ENCODE data around the gene CDK17.

Gene CDK17

DNA sequence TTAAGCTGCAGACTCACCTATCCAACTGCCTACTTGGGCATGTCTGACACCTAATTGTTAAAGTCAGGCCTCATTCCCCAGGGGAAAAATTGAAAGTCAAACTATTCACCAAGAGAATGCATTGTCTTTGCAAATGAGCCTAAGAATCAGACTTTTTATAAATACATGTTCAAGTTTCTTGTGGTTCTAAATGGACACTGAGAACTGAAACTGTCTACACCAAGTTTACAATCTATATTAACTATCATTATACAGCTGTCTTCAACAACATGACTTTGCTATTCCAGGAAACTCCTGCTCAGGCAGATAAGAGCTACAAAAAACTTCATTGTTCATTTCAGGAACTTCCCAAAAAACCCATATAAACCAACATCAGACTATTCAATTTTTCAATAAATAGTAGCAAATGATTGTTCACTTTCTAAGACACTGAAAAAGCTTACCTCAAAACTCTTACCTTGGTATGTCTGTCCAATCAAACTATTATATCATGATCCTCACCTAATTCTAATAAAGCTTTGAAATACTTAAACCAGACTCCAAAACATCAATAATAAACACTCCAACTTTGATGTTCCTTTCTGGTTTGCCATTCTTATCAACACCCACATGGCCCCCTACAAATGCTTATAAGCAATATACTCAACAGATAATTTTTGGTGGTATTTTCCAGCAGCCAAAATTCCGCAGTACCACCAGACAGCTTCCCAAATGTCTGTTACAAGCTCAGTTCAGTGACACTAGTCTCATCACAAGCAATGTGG, 24.2 kb downstream of the CDK17 start:
- TF ChIP-seq, protein P1, sequence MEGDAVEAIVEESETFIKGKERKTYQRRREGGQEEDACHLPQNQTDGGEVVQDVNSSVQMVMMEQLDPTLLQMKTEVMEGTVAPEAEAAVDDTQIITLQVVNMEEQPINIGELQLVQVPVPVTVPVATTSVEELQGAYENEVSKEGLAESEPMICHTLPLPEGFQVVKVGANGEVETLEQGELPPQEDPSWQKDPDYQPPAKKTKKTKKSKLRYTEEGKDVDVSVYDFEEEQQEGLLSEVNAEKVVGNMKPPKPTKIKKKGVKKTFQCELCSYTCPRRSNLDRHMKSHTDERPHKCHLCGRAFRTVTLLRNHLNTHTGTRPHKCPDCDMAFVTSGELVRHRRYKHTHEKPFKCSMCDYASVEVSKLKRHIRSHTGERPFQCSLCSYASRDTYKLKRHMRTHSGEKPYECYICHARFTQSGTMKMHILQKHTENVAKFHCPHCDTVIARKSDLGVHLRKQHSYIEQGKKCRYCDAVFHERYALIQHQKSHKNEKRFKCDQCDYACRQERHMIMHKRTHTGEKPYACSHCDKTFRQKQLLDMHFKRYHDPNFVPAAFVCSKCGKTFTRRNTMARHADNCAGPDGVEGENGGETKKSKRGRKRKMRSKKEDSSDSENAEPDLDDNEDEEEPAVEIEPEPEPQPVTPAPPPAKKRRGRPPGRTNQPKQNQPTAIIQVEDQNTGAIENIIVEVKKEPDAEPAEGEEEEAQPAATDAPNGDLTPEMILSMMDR (IDR thresholded peaks at IDR 0.05; ENCODE audit: low read depth, low read length, missing control alignments) = no peak
- H3K4me3 ChIP-seq (ENCODE audit: low read depth, low read length) = no peak overlapping the region; the same call in 1 of the 2 replicates
- no peak for DNase-seq (ENCODE audit: low read depth)

DNA sequence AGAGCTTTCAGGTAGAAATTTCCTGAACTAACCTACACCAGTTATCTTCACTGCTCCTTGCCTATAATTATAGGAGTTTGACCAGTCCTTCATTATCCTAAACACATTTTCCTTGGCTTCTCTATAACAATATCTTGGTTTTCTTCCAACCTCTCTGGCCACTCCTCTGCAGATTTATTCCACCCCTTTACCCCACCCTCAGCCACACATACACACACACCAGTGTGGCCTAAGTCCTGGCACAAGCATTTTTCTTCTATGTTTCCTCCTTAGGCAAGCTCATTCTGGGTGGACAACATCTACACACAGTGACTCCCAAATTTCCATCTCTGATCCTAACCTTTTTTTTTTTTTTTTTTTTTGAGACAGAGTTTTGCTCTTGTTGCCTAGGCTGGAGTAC, 25.1 kb downstream of the CDK17 start:
- no peak for DNase-seq (ENCODE audit: low read depth)
- TF ChIP-seq, protein P1 (IDR thresholded peaks at IDR 0.05; ENCODE audit: low read depth, low read length, missing control alignments) = no peak

DNA sequence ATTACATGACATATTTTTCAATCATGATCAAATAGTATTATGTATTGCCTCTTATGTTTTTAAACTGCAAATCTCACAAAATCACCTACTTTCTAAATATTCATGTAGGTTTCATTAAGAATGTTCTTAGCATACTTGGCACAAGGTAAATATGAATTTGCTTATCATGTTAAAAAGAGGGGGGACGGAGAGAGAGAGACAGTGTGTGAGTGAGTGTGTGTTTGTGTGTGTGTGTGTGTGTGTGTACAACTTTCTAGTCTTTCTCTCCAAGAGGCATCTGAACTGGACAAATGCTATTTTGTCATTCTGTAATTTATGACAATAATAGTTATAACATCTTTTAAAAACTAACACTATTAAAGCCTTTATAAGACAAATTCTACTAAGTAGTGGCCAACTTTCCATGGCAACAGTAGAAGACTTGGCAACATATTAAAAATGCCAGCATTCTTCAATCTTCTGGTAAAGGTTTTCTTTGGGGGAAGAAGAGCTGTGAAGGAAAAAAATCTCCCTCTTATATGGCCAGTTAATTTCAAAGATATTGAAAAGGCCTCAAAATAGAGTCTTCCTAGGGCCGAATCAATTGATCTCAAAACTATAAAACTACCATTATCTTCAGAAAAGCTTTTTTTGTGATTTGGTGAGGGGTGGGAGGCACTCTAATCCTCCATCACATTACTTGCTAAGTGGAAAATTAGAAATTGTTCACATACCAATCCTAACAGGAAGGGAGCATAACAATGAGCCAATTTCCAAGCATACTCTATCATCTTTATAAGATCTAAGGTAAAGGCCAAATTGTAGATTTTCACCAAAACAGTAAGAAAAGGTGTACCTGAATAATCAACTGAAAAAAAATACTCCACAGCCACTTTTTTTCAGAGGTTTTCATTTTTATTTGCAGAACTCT, 28.2 kb downstream of the CDK17 start:
- no peak overlapping the region for H3K4me3 ChIP-seq (ENCODE audit: low read depth, low read length)
- TF ChIP-seq, protein P1 (IDR thresholded peaks at IDR 0.05; ENCODE audit: low read depth, low read length, missing control alignments) = no peak
- DNase-seq (ENCODE audit: low read depth) = no peak

More for the DNA sequence above, 25.1 kb downstream of the CDK17 start:
- no peak overlapping the region for H3K4me3 ChIP-seq (ENCODE audit: low read depth, low read length)

DNA sequence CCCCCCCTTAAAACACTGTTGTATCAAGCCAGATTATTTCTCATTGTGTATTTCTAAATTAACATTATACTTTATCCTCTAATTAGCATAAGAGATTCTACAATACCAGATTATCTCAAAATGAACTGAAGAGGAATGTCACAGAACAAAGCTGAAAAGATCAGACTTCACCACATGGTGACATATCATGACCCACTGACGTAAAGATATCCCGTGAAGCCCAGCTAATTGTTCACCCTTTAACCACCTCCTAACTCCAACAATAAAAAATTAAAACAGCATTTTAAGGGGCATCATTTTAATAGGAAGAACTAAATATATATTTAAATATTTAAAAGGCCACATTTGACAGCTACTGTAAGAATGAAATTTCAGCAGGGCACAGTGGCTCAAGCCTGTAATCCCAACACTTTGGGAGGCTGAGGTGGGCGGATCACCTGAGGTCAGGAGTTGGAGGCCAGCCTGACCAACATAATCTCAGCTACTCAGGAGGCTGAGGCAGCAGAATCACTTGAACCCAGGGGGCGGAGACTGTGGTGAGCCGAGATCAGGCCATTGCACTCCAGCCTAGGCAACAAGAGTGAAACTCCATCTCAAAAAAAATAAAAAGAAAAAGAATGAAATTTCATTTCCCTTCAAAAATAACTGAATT, 29.0 kb downstream of the CDK17 start:
- TF ChIP-seq, protein P1 (IDR thresholded peaks at IDR 0.05; ENCODE audit: low read depth, low read length, missing control alignments) = no peak
- DNase-seq (ENCODE audit: low read depth) = no peak

DNA sequence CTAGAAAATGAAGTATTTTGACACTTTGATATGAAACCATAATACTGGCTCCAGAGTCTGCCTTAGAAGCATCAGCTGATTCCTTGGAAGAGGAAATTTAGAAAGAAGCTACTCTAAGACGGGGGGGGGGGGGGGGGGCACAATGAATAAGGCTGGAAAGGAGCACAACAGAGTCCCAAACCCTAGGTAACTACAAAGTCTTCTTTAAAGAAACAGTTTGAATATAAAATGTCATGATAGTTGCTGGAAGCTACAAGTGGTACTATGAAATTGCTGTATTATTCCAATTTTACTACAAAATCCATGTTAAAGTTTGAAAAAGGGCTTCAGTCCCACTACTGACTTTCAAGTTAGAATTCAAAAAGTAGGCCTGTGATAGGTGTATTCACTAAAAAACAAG, 31.6 kb downstream of the CDK17 start:
- TF ChIP-seq, protein P1 (IDR thresholded peaks at IDR 0.05; ENCODE audit: low read depth, low read length, missing control alignments) = no peak
- DNase-seq (ENCODE audit: low read depth) = no peak
- H3K4me3 ChIP-seq (ENCODE audit: low read depth, low read length) = no peak overlapping the region

More for the DNA sequence above, 29.0 kb downstream of the CDK17 start:
- no peak overlapping the region for H3K4me3 ChIP-seq (ENCODE audit: low read depth, low read length)

DNA sequence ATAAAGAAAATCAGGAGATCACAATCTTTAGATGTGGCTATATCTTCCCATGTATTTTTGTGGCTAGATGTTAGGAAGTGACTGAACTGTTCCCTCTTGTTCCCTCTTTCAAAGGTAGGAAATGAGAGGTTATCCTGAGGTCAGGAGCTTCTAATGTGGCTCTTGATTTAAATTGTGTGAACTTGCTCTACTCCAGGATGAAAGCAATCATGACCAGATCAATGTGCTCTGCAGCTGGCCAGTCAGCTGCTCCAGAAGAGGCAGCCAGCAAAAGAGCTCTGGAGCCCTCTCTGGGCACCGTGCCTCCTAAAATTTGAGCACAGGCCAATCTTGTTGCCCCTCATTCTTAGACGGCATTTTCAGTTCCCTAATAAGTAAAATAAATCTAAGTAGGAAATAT, 32.0 kb downstream of the CDK17 start:
- TF ChIP-seq, protein P1 (IDR thresholded peaks at IDR 0.05; ENCODE audit: low read depth, low read length, missing control alignments) = no peak
- no peak for DNase-seq (ENCODE audit: low read depth)
- H3K4me3 ChIP-seq (ENCODE audit: low read depth, low read length) = no peak overlapping the region
